Esophagus (tissue), 2 donors: Measurements from ENCODE around the gene SELENOF. TPM values are rescaled to one million over a fixed set of nuclear protein-coding genes. Genes with fewer than 3 reads are reported as not detected.

Source experiments
- H3K27ac ChIP-seq, 2 donors: one replicate each; pipeline ENCODE4 v1.5.1; 2013; ENCODE audit warnings: low read depth in 2 of 2, mild to moderate bottlenecking in 2 of 2, inconsistent platforms in 1 of 2, low read length in 1 of 2, moderate library complexity in 1 of 2
- H3K27me3 ChIP-seq, 2 donors: one replicate each; pipeline ENCODE4 v1.6.1; 2013; ENCODE audit warnings: low read length in 2 of 2, control low read depth in 1 of 2, mild to moderate bottlenecking in 1 of 2; ENCODE audit not compliant: insufficient read depth in 2 of 2, control insufficient read depth in 1 of 2
- H3K36me3 ChIP-seq, 2 donors: one replicate each; pipeline ENCODE4 v1.6.1; 2013; ENCODE audit warnings: low read length in 1 of 2; ENCODE audit not compliant: control insufficient read depth in 2 of 2, insufficient read depth in 2 of 2
- H3K4me1 ChIP-seq, 2 donors: one replicate each; pipeline ENCODE4 v1.6.1; 2013; ENCODE audit warnings: low read length in 1 of 2; ENCODE audit not compliant: control insufficient read depth in 2 of 2, insufficient read depth in 2 of 2
- H3K4me3 ChIP-seq, 2 donors: one replicate each; pipeline ENCODE4 v1.5.1; 2013; ENCODE audit warnings: low read length in 2 of 2, mild to moderate bottlenecking in 2 of 2, low read depth in 1 of 2, moderate library complexity in 1 of 2
- H3K9me3 ChIP-seq, 2 donors: one replicate each; pipeline ENCODE4 v1.6.1; 2013; ENCODE audit warnings: mild to moderate bottlenecking in 2 of 2, low read depth in 1 of 2, low read length in 1 of 2, moderate library complexity in 1 of 2; ENCODE audit not compliant: control insufficient read depth in 2 of 2, insufficient read depth in 1 of 2
- WGBS, 2 donors: extraction: QIAGEN DNeasy Blood & Tissue Kit; methylation state at CpG; one replicate each; pipeline ENCODE4 v1.1.7; 2013; 5-methylcytosine and 5-hydroxymethylcytosine counted together
- polyA plus RNA-seq, 2 donors: library from polyadenylated mRNA; stranded (reverse); fragments of 200-250 nt; gene quantifications; one replicate each; pipeline ENCODE4 v1.2.3, GENCODE V29; 2013
- donor health status: healthy with polysubstance abuse.
- donor health status: Bipolar disorder and iron deficiency.

Gene SELENOF
- polyA plus RNA-seq, 2 donors, result 44.4 to 64.9 TPM

GRCh38 chr1:86924324-86924960 lies 10.5 kb upstream of the SELENOF start:
- H3K9me3 ChIP-seq, result peaks cover 0 to 2% of the 10 kb centered on the region in 2 donors
- H3K36me3 ChIP-seq, result no peaks in the 10 kb centered on the region
- no peaks in the 10 kb centered on the region for H3K4me1 ChIP-seq
- no peaks in the 10 kb centered on the region for H3K27me3 ChIP-seq
- 97 to 98% methylated on average over 8 of the region's 8 CpGs for WGBS, 2 donors
- no peak overlapping the region for H3K4me3 ChIP-seq
- H3K27ac ChIP-seq, result no peak overlapping the region

GRCh38 chr1:86922445-86922844 lies 8.5 kb upstream of the SELENOF start:
- H3K36me3 ChIP-seq, result no peaks in the 10 kb centered on the region
- no peaks in the 10 kb centered on the region for H3K4me1 ChIP-seq
- H3K9me3 ChIP-seq, result peaks cover 0 to 2% of the 10 kb centered on the region in 2 donors
- H3K27ac ChIP-seq, result no peak overlapping the region
- H3K4me3 ChIP-seq, result no peak overlapping the region
- H3K27me3 ChIP-seq, result no peaks in the 10 kb centered on the region
- WGBS, 2 donors, result 94 to 98% methylated on average over 1 of the region's 1 CpG

GRCh38 chr1:86916752-86917151 lies 2.8 kb upstream of the SELENOF start:
- Histone ChIP-seq H3K9me3 (no peaks in the 10 kb centered on the region), H3K27ac (no peak overlapping the region), H3K4me1 (peaks cover 0 to 3% of the 10 kb centered on the region in 2 donors), H3K36me3 (no peaks in the 10 kb centered on the region), H3K27me3 (no peaks in the 10 kb centered on the region), H3K4me3 (no peak overlapping the region)
- WGBS, 2 donors, result 87 to 97% methylated on average over 1 of the region's 1 CpG

- Histone ChIP-seq H3K36me3 (no peaks in the 10 kb centered on the region), H3K27me3 (no peaks in the 10 kb centered on the region), H3K4me3 (peak overlapping the region; percentile 68 to 90), H3K4me1 (peaks cover 0 to 3% of the 10 kb centered on the region in 2 donors), H3K27ac (peak overlapping the region; percentile 79 to 84), H3K9me3 (no peaks in the 10 kb centered on the region)
- WGBS, 2 donors, result 4 to 5% methylated on average over 14 of the region's 14 CpGs
Observed at GRCh38 chr1:86915737-86916235, 1.9 kb upstream of the SELENOF start.

- 0% methylated on average over 43 of the region's 43 CpGs for WGBS, 2 donors
- no peaks in the 10 kb centered on the region for H3K9me3 ChIP-seq
Observed at GRCh38 chr1:86914998-86915736, 1.2 kb upstream of the SELENOF start.

GRCh38 chr1:86914601-86914997 lies 673 bp upstream of the SELENOF start, which contains the start of gene HS2ST1:
HS2ST1 (plus strand) TSS chr1:86914635.
- no peaks in the 10 kb centered on the region for H3K36me3 ChIP-seq
- H3K4me3 ChIP-seq, result peak within 1 kb of the TSS; percentile 96 to 99
- peak within 1 kb of the TSS; percentile 91 to 93 for H3K27ac ChIP-seq
- H3K4me1 ChIP-seq, result peaks cover 0 to 3% of the 10 kb centered on the region in 2 donors
- H3K27me3 ChIP-seq, result no peaks in the 10 kb centered on the region
- 0 to 1% methylated on average over 29 to 45 of the region's 45 CpGs for WGBS, 2 donors
- H3K9me3 ChIP-seq, result no peaks in the 10 kb centered on the region

More at GRCh38 chr1:86914998-86915736, 1.2 kb upstream of the SELENOF start:
- H3K4me3 ChIP-seq, result peak overlapping the region; percentile 68 to 90
- no peaks in the 10 kb centered on the region for H3K27me3 ChIP-seq
- H3K4me1 ChIP-seq, result peaks cover 0 to 3% of the 10 kb centered on the region in 2 donors
- H3K27ac ChIP-seq, result peak overlapping the region; percentile 79 to 84
- H3K36me3 ChIP-seq, result no peaks in the 10 kb centered on the region

GRCh38 chr1:86913399-86913895 lies 479 bp downstream of the SELENOF start:
- 0% methylated on average over 17 of the region's 17 CpGs for WGBS, 2 donors
- Histone ChIP-seq H3K4me1 (peaks cover 0 to 3% of the 10 kb centered on the region in 2 donors), H3K27me3 (no peaks in the 10 kb centered on the region), H3K4me3 (peak overlapping the region; percentile 96 to 99), H3K36me3 (no peaks in the 10 kb centered on the region), H3K9me3 (no peaks in the 10 kb centered on the region), H3K27ac (peak overlapping the region; percentile 91 to 93)

- Histone ChIP-seq H3K9me3 (no peaks in the 10 kb centered on the region), H3K27me3 (no peaks in the 10 kb centered on the region), H3K36me3 (no peaks in the 10 kb centered on the region), H3K4me3 (peak overlapping the region in 1 of 2 donors; percentile 99), H3K27ac (no peak overlapping the region), H3K4me1 (peaks cover 0 to 3% of the 10 kb centered on the region in 2 donors)
- 40 to 42% methylated on average over 6 of the region's 6 CpGs for WGBS, 2 donors
Observed at GRCh38 chr1:86912281-86912900, 1.5 kb downstream of the SELENOF start.

GRCh38 chr1:86906419-86906818 lies 7.5 kb downstream of the SELENOF start:
- no peaks in the 10 kb centered on the region for H3K36me3 ChIP-seq
- no peaks in the 10 kb centered on the region for H3K9me3 ChIP-seq
- H3K4me1 ChIP-seq, result no peaks in the 10 kb centered on the region
- 47 to 50% methylated on average over 2 of the region's 2 CpGs for WGBS, 2 donors
- no peaks in the 10 kb centered on the region for H3K27me3 ChIP-seq
- no peak overlapping the region for H3K4me3 ChIP-seq
- H3K27ac ChIP-seq, result no peak overlapping the region
